ENCODE measurements around the gene SUN3.

Gene SUN3

DNA sequence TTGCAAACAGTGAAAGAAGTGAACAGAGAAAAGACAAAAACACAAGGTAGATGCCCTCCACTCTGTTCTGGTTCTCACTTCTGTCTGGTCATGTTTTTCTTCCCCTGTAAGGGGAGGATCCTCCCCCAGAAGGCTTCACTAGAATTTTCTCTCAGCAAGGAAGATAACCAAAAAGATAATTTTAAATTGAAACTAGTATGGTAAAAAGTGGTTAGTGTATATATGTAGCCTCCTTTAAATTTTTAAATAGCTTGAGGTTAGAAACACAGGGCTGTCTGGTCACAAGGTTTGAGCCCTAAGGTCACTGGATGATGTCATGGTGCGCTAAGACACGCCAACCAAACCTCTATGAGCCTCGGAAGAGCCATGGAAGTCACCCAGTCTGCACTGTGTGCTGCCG, 75.1 kb downstream of the SUN3 start:
- TF ChIP-seq, protein P1, sequence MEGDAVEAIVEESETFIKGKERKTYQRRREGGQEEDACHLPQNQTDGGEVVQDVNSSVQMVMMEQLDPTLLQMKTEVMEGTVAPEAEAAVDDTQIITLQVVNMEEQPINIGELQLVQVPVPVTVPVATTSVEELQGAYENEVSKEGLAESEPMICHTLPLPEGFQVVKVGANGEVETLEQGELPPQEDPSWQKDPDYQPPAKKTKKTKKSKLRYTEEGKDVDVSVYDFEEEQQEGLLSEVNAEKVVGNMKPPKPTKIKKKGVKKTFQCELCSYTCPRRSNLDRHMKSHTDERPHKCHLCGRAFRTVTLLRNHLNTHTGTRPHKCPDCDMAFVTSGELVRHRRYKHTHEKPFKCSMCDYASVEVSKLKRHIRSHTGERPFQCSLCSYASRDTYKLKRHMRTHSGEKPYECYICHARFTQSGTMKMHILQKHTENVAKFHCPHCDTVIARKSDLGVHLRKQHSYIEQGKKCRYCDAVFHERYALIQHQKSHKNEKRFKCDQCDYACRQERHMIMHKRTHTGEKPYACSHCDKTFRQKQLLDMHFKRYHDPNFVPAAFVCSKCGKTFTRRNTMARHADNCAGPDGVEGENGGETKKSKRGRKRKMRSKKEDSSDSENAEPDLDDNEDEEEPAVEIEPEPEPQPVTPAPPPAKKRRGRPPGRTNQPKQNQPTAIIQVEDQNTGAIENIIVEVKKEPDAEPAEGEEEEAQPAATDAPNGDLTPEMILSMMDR (IDR thresholded peaks at IDR 0.05; ENCODE audit: borderline replicate concordance, insufficient read depth, low read depth, low read length) = no peak
- H3K4me3 ChIP-seq (ENCODE audit: low read depth, low read length) = no peak overlapping the region

DNA sequence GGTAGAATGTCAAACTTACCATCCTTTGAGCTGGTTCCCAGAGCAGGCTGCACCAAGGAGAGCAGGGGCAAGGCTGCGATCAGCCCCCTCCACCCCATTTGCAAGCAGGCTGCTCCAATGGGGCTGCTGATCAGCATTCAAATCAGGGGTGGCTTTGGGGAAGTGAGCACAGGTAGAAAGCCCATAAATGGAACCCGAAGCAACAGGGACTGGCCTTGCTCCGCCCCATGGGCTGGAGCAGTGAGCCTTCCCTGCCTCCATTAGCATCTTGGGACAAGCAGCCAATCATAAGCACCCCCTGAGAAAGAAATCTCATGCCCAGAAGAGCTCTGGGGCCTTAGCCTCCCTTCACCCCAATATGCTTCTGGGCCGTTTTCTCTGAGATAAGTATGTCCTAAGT, 76.7 kb downstream of the SUN3 start:
- H3K4me3 ChIP-seq (ENCODE audit: low read depth, low read length) = no peak overlapping the region
- TF ChIP-seq, protein P1 (IDR thresholded peaks at IDR 0.05; ENCODE audit: borderline replicate concordance, insufficient read depth, low read depth, low read length) = no peak

DNA sequence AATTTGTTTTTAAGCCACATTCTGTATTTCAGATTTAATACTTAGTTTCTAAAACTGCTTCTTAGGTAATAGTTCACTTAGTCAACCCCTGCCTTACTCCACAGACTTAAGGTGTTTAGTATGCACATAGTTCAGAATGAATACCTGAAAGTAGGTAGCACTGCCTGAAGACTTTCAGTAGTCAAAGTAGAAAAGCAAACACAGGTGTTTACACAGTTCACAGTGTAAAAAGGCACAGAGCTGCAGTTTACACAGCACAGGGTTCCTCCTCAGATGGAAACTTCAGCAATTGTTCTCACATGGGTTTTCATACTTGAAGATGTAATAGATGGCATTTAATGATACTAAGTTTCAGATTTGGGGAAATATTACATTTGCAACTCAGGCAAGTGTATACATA, 77.5 kb downstream of the SUN3 start:
- TF ChIP-seq, protein P1 (IDR thresholded peaks at IDR 0.05; ENCODE audit: borderline replicate concordance, insufficient read depth, low read depth, low read length) = no peak
- H3K4me3 ChIP-seq (ENCODE audit: low read depth, low read length) = no peak overlapping the region

DNA sequence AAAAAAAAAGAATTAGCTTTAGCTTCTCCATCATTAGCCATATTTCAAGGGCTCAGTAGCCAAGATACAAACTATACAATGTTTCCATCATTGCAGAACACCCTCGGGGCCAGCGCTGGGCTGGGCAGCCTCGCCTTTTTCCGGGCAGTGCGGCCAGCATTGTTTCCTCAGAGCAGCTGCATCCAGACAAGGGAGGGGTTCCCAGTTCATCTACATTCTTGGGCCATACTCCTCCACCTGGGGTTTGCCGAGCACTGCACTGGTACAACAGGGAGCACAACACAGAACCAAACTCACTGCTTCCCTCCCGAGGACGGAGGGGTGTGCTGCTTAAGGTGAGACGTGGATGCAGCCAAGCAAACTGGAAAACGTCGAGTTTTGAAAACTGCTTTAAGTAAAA, 78.2 kb downstream of the SUN3 start:
- TF ChIP-seq, protein P1 (IDR thresholded peaks at IDR 0.05; ENCODE audit: borderline replicate concordance, insufficient read depth, low read depth, low read length) = no peak
- H3K4me3 ChIP-seq (ENCODE audit: low read depth, low read length) = no peak overlapping the region

DNA sequence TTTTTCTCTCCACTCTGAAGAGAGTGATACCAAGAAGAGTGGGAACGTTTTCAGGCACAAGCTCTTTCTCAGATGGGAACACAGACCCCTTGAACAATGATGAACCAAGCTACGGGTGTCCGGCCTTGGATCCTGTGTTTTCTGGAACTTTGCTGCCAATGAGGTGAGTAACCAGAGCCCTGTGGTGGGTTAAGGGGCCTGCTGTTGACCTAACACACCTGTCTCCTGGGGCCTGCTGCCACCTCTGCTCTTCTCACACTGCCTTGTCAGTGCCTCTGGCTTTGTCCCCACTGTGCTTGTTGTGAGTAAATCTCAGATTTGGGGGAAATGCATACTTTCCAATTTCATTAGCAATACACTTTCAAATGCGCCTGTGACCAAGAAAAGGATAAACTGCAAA, 79.2 kb downstream of the SUN3 start:
- H3K4me3 ChIP-seq (ENCODE audit: low read depth, low read length) = no peak overlapping the region
- TF ChIP-seq, protein P1 (IDR thresholded peaks at IDR 0.05; ENCODE audit: borderline replicate concordance, insufficient read depth, low read depth, low read length) = no peak

DNA sequence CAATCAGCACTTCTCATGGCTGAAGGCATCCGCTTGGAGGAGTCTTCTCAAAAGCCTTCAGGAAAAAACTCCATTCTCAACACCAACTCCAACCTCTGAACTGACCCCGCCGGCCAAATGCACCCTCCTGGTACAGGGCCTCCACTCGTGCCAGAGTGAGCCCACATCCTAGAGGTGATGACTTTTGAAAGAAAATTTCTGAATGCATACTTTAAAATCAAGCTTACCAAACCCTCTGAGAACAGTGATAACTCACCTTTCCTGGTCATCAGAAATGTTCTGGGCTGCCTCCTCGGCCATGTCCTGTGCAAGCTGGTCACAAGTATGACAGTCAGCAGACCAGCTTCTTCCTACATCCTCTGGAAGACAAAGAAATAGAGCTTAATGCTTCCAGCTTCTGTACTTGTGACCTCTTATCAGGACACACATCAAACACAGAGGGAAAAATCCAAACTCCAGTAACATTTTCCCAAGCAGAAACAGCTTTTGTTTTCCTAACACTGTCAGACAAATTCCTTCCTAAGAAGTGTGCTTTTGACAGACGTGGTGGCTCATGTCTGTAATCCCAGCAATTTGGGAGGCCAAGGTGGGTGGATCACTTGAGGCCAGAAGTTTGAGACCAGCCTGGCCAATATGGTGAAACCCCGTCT, 80.6 kb downstream of the SUN3 start, which contains the start of gene PKD1L1:
Gene PKD1L1 (minus strand): TSS at position 326 of the 650 bp plus-strand sequence. CDS start 26 bp downstream, at position 300.
- no peak within 1 kb of the TSS for H3K4me3 ChIP-seq (ENCODE audit: low read depth, low read length)
- TF ChIP-seq, protein P1 (IDR thresholded peaks at IDR 0.05; ENCODE audit: borderline replicate concordance, insufficient read depth, low read depth, low read length) = no peak

DNA sequence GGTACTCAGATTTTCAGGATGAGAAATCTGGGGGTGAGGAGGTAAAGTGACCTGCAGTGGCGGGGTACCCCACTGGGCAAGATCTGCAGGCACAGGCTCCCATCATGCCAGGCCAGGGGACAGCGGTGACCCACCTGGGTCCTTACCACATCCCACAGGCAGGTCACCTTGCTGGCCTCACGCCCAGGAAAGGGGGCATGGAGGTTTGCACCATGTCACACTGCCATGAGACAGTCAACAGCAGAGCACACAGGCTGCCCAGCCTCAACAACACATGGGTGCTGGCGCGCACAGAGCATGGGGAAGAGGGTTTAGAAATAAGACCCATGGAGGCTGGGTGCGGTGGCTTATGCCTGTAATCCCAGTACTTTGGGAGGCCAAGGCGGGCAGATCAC, 81.6 kb downstream of the SUN3 start:
- TF ChIP-seq, protein P1 (IDR thresholded peaks at IDR 0.05; ENCODE audit: borderline replicate concordance, insufficient read depth, low read depth, low read length) = no peak

More for the DNA sequence above, 81.6 kb downstream of the SUN3 start:
- no peak overlapping the region for H3K4me3 ChIP-seq (ENCODE audit: low read depth, low read length)

All from GM12875 (cell line).